ENCODE measurements around the gene PRDX3.

DNA sequence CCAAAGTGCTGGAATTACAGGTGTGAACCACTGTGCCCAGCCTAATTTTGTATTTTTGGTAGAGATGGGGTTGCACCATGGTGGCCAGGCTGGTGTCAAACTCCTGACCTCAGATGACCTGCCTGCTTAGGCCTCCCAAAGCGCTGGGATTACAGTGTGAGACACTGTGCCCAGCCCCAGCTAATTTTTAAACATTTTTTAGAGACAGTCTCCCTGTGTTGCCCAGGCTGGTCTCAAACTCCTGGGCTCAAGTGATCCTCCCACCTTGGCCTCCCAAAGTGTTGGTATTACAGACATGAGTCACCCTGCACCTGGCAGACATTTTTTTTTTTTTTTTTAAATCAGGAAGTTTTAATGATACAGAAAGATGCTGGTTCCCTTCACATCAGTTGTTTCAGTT lies 59.2 kb downstream of the PRDX3 start:
- TF ChIP-seq, protein P1, sequence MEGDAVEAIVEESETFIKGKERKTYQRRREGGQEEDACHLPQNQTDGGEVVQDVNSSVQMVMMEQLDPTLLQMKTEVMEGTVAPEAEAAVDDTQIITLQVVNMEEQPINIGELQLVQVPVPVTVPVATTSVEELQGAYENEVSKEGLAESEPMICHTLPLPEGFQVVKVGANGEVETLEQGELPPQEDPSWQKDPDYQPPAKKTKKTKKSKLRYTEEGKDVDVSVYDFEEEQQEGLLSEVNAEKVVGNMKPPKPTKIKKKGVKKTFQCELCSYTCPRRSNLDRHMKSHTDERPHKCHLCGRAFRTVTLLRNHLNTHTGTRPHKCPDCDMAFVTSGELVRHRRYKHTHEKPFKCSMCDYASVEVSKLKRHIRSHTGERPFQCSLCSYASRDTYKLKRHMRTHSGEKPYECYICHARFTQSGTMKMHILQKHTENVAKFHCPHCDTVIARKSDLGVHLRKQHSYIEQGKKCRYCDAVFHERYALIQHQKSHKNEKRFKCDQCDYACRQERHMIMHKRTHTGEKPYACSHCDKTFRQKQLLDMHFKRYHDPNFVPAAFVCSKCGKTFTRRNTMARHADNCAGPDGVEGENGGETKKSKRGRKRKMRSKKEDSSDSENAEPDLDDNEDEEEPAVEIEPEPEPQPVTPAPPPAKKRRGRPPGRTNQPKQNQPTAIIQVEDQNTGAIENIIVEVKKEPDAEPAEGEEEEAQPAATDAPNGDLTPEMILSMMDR (IDR thresholded peaks at IDR 0.05; ENCODE audit: borderline replicate concordance, extremely low read depth, low read length, poor library complexity, severe bottlenecking), result no peak
- no peak for TF ChIP-seq EZH2 (IDR thresholded peaks at IDR 0.05; ENCODE audit: borderline replicate concordance, low read depth, low read length, severe bottlenecking)
